ENCODE data around the gene DIP2B.

DIP2B gene

DNA sequence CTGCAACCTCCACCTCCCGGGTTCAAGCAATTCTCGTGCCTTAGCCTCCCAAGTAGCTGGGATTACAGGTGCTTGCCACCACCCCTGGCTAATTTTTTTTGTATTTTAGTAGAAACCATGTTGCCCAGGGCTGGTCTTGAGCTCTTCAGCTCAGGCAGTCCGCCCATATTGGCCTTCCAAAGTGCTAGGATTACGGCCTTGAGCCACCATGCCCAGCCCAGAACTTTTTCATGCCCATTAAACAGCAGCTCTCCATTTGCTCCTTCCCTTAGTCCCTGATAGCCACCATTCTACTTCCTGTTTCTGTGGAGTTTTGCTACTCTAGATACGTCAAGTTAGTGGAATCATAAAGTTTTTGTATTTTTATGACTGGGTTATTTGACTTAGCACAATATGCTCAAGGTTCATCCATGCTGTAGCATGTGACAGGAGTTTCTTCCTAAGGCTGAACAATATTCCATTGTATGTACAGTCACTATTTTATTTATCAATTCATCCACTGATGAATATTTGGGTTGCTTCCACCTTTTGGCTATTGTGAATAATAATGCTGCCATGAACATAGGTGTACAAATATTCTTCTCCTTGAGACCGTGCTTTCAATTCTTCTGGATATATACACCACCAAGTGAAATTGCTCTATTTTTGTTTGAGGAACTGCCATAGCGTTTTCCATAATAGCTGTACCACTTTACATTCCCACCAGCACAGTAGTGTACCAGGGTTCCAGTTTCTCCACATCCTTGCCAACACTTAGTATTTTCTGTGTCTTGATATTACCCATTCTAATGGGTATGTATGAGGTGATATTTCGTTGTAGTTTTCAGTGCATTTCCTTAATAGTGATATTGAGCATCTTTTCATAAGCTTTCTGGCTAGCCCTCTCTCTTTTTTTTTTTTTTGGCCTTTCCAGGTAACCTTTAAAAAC is 274.1 kb downstream of the DIP2B start:
- no peaks in the 10 kb centered on the region for H3K4me1 ChIP-seq (ENCODE audit: insufficient read depth, low read length)
- no peak overlapping the region for H3K27ac ChIP-seq (ENCODE audit: low read depth, low read length)
- no peak overlapping the region for H3K9ac ChIP-seq (ENCODE audit: low read depth, low read length)
- H3K4me3 ChIP-seq (ENCODE audit: low read length), result no peak overlapping the region
- H3K27me3 ChIP-seq (ENCODE audit: insufficient read depth, low read length), result no peaks in the 10 kb centered on the region
- H3K36me3 ChIP-seq (ENCODE audit: insufficient read depth, low read length), result peaks cover 11% of the 10 kb centered on the region
- WGBS, result 93% methylated on average over 7 of the region's 8 CpGs
- no peaks in the 10 kb centered on the region for H3K9me3 ChIP-seq (ENCODE audit: insufficient read depth, low read depth, low read length)

DNA sequence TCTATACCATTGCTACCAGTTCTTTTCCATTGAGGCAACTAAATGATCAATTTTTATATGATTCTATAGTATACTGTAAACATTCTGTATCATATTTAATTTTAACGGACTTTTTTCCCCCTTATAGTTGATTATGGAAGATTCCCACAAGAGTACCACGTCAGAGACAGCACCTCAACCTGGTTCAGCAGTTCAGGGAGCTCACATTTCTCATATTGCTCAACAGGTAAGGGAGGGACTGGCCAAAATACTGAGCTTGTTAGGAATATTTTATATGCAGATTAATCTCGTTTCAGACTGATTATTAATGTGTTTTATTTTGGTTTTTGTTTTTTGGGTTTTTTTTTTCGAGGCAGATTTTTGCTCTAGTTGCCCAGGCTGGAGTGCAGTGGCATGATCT is 275.2 kb downstream of the DIP2B start:
- WGBS, result 100% methylated on average over 4 of the region's 4 CpGs
- no peaks in the 10 kb centered on the region for H3K9me3 ChIP-seq (ENCODE audit: insufficient read depth, low read depth, low read length)
- peaks cover 16% of the 10 kb centered on the region for H3K36me3 ChIP-seq (ENCODE audit: insufficient read depth, low read length)
- H3K27ac ChIP-seq (ENCODE audit: low read depth, low read length), result no peak overlapping the region
- H3K4me1 ChIP-seq (ENCODE audit: insufficient read depth, low read length), result no peaks in the 10 kb centered on the region
- H3K4me3 ChIP-seq (ENCODE audit: low read length), result no peak overlapping the region
- no peaks in the 10 kb centered on the region for H3K27me3 ChIP-seq (ENCODE audit: insufficient read depth, low read length)
- H3K9ac ChIP-seq (ENCODE audit: low read depth, low read length), result no peak overlapping the region

DNA sequence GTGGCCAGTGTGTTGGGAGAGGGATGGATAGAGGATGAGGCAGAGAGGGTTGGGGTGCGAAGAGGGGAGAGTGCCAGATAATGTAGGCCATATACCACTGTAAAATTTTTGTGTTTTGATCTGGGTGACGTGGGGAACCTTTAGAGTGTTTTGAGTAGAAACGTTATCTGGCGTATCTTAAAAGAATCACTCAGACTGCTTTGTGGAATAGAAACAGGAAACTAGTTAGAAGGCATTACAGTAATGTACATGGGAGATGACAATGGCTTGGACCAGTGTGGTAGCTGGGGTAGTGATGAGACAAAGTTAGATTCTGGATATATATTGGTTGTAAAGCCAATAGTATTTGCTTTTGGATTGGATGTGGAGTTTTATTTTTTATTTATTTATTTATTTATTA is 279.7 kb downstream of the DIP2B start:
- Histone ChIP-seq H3K36me3 (ENCODE audit: insufficient read depth, low read length) (peaks cover 26% of the 10 kb centered on the region), H3K9me3 (ENCODE audit: insufficient read depth, low read depth, low read length) (no peaks in the 10 kb centered on the region), H3K4me1 (ENCODE audit: insufficient read depth, low read length) (no peaks in the 10 kb centered on the region; the same call in 1 of the 2 replicates), H3K27ac (ENCODE audit: low read depth, low read length) (no peak overlapping the region), H3K4me3 (ENCODE audit: low read length) (no peak overlapping the region), H3K9ac (ENCODE audit: low read depth, low read length) (no peak overlapping the region), H3K27me3 (ENCODE audit: insufficient read depth, low read length) (no peaks in the 10 kb centered on the region)
- 95% methylated on average over 4 of the region's 4 CpGs for WGBS

DNA sequence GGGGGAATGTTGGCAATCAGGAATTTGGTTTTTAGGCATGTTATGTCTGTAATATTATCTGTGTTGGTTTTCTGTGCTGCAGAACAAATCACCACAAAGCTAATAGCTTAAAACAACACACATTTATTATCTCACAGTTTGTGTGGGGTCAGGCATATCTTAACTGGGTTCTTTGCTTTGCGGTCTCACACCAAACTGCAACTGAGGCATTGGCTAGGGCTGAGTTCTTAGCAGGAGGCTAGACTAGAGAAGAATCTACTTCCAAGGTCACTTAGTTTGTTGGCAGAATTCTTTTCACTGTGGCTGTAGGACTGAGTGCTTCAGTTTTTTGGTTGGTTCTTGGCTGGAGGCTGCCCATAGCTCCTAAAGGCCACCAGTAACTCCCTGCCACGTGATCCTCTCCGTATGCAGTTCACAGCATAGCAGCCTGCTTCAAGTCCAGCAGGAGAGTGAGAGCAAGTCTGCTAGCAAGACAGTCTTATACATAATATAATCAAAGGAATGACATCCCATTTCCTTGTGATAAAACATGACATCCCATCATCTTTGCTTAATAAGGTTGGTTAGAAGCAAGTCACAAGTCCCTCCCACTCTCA is 280.7 kb downstream of the DIP2B start:
- H3K36me3 ChIP-seq (ENCODE audit: insufficient read depth, low read length), result peaks cover 26% of the 10 kb centered on the region
- no peak overlapping the region for H3K27ac ChIP-seq (ENCODE audit: low read depth, low read length)
- no peak overlapping the region for H3K9ac ChIP-seq (ENCODE audit: low read depth, low read length)
- no peaks in the 10 kb centered on the region for H3K9me3 ChIP-seq (ENCODE audit: insufficient read depth, low read depth, low read length)
- WGBS, result 93% methylated on average over 3 of the region's 3 CpGs
- H3K4me1 ChIP-seq (ENCODE audit: insufficient read depth, low read length), result no peaks in the 10 kb centered on the region; the same call in 1 of the 2 replicates
- no peak overlapping the region for H3K4me3 ChIP-seq (ENCODE audit: low read length)
- no peaks in the 10 kb centered on the region for H3K27me3 ChIP-seq (ENCODE audit: insufficient read depth, low read length)

DNA sequence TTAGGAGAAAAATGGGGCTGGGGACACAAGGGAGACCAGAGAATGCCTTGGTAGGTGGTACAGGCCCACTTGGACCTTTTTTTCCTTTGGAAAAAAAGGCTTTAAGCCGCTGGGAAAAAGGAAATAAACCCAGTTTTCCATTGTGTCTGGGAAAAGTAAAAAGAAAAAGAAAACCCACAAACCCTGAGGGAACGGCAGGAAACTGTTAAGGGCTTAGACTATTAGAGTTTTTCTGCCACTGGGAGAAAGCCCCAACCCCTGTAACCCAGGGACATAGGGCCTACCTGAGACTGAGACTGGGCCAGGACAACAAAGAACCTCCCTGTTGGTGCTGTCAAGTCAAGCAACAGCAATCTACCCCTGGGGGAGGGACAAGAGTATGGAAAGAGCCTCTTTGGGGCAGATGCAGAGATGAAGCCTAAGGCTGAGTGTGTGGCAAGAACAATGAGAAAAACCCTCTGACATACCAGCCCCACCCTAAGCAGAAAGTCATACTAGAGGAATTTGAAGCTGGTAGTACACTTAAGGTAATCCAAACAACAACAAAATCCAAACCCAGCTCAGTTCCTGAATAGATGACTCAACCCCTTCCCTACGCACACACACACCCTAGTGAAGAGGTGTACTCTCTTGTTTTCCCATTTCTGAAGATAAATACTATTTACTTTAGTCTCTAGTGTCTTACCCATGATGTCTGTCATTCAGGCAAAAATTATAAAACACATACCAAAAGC is 281.9 kb downstream of the DIP2B start:
- H3K4me3 ChIP-seq (ENCODE audit: low read length), result no peak overlapping the region
- H3K36me3 ChIP-seq (ENCODE audit: insufficient read depth, low read length), result peaks cover 19% of the 10 kb centered on the region
- peak overlapping the region; percentile 18; the same call in 1 of the 2 replicates for H3K27ac ChIP-seq (ENCODE audit: low read depth, low read length)
- 85% methylated on average over 3 of the region's 3 CpGs for WGBS
- H3K4me1 ChIP-seq (ENCODE audit: insufficient read depth, low read length), result no peaks in the 10 kb centered on the region; the same call in 1 of the 2 replicates
- H3K9me3 ChIP-seq (ENCODE audit: insufficient read depth, low read depth, low read length), result no peaks in the 10 kb centered on the region
- H3K9ac ChIP-seq (ENCODE audit: low read depth, low read length), result peak overlapping the region; percentile 30; the same call in 1 of the 2 replicates
- no peaks in the 10 kb centered on the region for H3K27me3 ChIP-seq (ENCODE audit: insufficient read depth, low read length)

DNA sequence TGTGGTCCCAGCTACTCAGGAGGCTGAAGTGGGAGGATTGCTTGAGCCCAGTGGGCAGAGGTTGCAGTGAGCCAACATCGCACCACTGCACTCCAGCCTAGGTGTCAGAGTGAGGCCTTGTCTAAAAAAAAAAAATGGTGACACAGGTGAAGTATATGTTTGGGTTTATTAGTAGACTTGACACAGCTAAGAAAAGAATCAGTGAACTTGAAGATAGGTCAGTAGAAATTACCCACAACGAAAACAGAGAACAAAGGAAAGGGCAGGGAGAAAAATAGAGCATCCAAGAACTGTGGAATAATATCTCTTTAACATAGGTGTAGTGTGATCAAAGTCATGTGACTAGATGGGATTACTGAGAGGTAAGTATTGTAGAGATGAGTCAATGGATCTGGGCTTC is 282.8 kb downstream of the DIP2B start:
- Histone ChIP-seq H3K36me3 (ENCODE audit: insufficient read depth, low read length) (peaks cover 15% of the 10 kb centered on the region), H3K9ac (ENCODE audit: low read depth, low read length) (no peak overlapping the region), H3K4me1 (ENCODE audit: insufficient read depth, low read length) (no peaks in the 10 kb centered on the region; the same call in 1 of the 2 replicates), H3K27ac (ENCODE audit: low read depth, low read length) (no peak overlapping the region), H3K4me3 (ENCODE audit: low read length) (no peak overlapping the region), H3K9me3 (ENCODE audit: insufficient read depth, low read depth, low read length) (no peaks in the 10 kb centered on the region), H3K27me3 (ENCODE audit: insufficient read depth, low read length) (no peaks in the 10 kb centered on the region)
- WGBS, result 95% methylated on average over 2 of the region's 2 CpGs

DNA sequence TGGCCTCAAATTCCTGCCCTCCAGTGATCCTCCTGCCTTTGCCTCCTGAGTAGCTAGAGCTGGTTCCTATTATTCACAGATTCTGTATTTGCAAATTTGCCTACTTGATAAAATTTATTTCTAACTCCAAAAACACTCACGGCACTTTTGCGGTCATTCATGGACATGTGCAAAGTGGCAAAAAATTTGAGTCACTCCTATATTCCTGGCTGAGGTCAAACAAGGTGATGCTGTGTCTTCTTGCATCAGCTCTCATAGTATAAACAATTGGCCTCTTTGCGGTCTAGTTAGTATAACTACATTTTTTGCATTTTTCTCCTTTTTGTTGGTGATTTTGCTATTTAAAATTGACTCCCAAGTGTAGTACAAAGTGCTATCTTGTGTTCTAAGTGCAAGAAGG is 283.8 kb downstream of the DIP2B start:
- H3K4me3 ChIP-seq (ENCODE audit: low read length), result no peak overlapping the region
- peaks cover 15% of the 10 kb centered on the region for H3K36me3 ChIP-seq (ENCODE audit: insufficient read depth, low read length)
- 99% methylated on average over 3 of the region's 3 CpGs for WGBS
- H3K9ac ChIP-seq (ENCODE audit: low read depth, low read length), result no peak overlapping the region
- no peaks in the 10 kb centered on the region for H3K9me3 ChIP-seq (ENCODE audit: insufficient read depth, low read depth, low read length)
- no peaks in the 10 kb centered on the region; the same call in 1 of the 2 replicates for H3K4me1 ChIP-seq (ENCODE audit: insufficient read depth, low read length)
- no peaks in the 10 kb centered on the region for H3K27me3 ChIP-seq (ENCODE audit: insufficient read depth, low read length)
- H3K27ac ChIP-seq (ENCODE audit: low read depth, low read length), result no peak overlapping the region

DNA sequence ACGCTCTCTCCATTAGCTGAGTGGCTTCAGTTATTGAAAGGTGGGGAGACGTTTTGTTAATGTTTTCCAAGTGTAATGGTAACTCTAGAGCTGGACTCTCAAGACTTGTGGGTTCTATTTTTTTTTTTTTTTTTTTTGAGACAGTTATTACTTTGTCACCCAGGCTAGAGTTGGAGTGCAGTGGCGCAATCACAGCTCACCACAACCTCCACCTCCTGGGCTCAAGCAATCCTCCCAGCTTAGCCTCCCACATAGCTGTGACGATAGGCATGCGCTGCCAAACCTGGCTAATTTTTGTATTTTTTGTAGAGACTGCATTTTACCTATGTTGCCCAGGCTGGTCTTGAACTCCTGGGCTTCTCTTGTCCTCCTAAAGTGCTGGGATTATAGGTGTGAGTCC is 285.3 kb downstream of the DIP2B start:
- Histone ChIP-seq H3K9me3 (ENCODE audit: insufficient read depth, low read depth, low read length) (no peaks in the 10 kb centered on the region), H3K4me3 (ENCODE audit: low read length) (no peak overlapping the region), H3K27ac (ENCODE audit: low read depth, low read length) (no peak overlapping the region), H3K36me3 (ENCODE audit: insufficient read depth, low read length) (peaks cover 10% of the 10 kb centered on the region), H3K9ac (ENCODE audit: low read depth, low read length) (no peak overlapping the region), H3K4me1 (ENCODE audit: insufficient read depth, low read length) (no peaks in the 10 kb centered on the region; the same call in 1 of the 2 replicates), H3K27me3 (ENCODE audit: insufficient read depth, low read length) (no peaks in the 10 kb centered on the region)
- WGBS, result 94% methylated on average over 5 of the region's 5 CpGs
